Adipocyte (in vitro differentiated cells): ENCODE data around the gene SDC3.

Source experiments
- DNase-seq: peaks from one replicate; pipeline ENCODE4 v3.0.0-alpha.2; 2015; ENCODE audit warnings: low read depth
- H3K27me3 ChIP-seq: replicated peaks from 2 replicates; pipeline ENCODE4 v1.7.0; 2013; ENCODE audit warnings: mild to moderate bottlenecking, low read length, moderate library complexity; ENCODE audit not compliant: control insufficient read depth, insufficient read depth
- H3K36me3 ChIP-seq: 2 replicates; pipeline ENCODE4 v1.7.0; 2013; ENCODE audit warnings: low read length, mild to moderate bottlenecking, moderate library complexity; ENCODE audit not compliant: control insufficient read depth, insufficient read depth, severe bottlenecking
- H3K4me1 ChIP-seq: 2 replicates; pipeline ENCODE4 v1.7.0; 2013; ENCODE audit warnings: mild to moderate bottlenecking, low read length, moderate library complexity; ENCODE audit not compliant: control insufficient read depth, insufficient read depth
- H3K4me3 ChIP-seq: 2 replicates; pipeline ENCODE4 v1.7.0; 2013; ENCODE audit warnings: mild to moderate bottlenecking, low read length, moderate library complexity
- H3K9ac ChIP-seq: 2 replicates; pipeline ENCODE4 v1.7.0; 2013; ENCODE audit warnings: mild to moderate bottlenecking, low read length, moderate library complexity
- H3K9me3 ChIP-seq: 2 replicates; pipeline ENCODE4 v1.7.0; 2013; ENCODE audit warnings: mild to moderate bottlenecking, low read length, moderate library complexity; ENCODE audit not compliant: control insufficient read depth

SDC3 gene

DNA sequence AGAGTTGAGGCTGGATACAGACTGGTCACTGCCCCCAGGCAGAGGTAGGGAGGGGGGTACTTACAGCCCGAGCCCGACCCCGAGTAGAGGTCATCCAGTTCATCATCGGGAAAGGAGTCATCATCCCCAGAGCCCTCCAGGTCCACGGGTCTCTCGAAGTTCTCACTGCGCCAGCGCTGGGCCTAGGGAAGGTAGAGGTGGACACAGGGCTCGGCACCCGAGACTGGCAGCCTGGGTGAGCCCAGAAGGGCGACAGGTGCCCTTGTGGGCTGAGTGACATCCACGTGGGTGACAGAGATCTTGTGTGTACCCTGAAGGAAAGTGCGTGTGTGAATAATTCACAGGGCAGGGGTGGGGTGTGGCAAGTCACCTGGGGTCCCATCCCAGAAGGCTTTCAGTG is 30.0 kb downstream of the SDC3 start:
- Histone ChIP-seq H3K9ac (no peak overlapping the region), H3K36me3 (peaks cover 13% of the 10 kb centered on the region), H3K27me3 (no peaks in the 10 kb centered on the region), H3K4me1 (peaks cover 22% of the 10 kb centered on the region), H3K4me3 (no peak overlapping the region), H3K9me3 (peaks cover 2% of the 10 kb centered on the region)
- DNase-seq = no peak

DNA sequence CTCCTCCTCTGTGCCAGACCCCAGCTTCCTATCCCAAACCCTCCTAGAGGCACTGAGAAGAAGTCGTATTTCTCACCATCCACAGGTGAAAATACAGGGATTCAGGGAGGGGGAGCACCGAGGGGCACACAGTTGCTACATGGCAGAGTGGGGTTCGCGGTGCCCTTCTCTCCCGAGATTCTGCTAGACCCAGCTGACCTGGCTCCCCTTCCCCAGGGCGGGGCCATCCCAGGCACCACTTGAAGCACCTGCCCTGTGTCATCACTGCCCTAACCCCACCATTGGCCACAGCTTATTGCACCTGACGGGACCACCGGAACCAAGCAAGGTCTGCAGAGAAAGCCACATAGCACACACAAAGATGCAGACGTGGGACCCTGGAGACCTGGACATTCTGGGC is 30.5 kb downstream of the SDC3 start:
- H3K36me3 ChIP-seq = peaks cover 19% of the 10 kb centered on the region
- no peak for DNase-seq
- peak overlapping the region; percentile 74 for H3K9ac ChIP-seq
- peaks cover 21% of the 10 kb centered on the region for H3K4me1 ChIP-seq
- peak overlapping the region; percentile 29 for H3K4me3 ChIP-seq
- H3K9me3 ChIP-seq = peaks cover 8% of the 10 kb centered on the region
- no peaks in the 10 kb centered on the region for H3K27me3 ChIP-seq

DNA sequence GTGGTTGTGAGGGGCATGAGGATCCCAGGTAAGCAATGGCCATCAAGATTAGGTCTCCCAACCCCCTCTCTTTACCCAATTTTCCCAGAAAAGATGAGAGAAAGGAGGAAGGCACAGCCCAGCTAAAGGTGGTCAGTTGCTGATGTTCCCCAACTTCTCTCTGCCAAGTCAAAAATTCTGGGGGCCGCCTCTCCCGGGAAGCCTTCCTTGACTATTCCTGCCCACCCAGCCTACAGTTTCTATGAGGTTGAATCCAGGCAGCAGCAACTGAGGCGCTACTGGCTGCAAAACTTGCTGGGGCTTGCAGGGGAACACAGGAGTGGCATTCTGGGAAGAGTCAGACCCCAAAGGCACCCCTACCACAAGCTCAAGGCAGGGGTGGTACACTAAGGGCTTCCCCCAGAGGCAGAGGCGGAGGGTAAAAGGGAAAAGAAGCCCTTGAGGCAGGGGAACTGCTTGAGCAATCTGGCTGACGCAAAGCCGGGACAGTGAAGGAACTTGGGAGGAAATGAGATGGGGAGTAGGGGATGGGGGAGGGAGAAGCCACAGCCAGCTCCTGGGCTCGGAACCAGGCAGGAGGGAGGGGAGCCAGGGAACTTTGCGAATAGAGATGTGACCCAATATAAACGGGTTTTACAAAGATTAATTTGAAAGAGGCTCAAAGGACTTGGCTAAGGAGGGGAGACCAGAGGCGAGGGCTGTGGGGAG is 31.2 kb downstream of the SDC3 start:
- DNase-seq = peak; percentile 82
- peak overlapping the region; percentile 74 for H3K9ac ChIP-seq
- H3K27me3 ChIP-seq = no peaks in the 10 kb centered on the region
- H3K4me1 ChIP-seq = peaks cover 15% of the 10 kb centered on the region
- peak overlapping the region; percentile 29 for H3K4me3 ChIP-seq
- peaks cover 25% of the 10 kb centered on the region for H3K36me3 ChIP-seq
- peaks cover 14% of the 10 kb centered on the region for H3K9me3 ChIP-seq

DNA sequence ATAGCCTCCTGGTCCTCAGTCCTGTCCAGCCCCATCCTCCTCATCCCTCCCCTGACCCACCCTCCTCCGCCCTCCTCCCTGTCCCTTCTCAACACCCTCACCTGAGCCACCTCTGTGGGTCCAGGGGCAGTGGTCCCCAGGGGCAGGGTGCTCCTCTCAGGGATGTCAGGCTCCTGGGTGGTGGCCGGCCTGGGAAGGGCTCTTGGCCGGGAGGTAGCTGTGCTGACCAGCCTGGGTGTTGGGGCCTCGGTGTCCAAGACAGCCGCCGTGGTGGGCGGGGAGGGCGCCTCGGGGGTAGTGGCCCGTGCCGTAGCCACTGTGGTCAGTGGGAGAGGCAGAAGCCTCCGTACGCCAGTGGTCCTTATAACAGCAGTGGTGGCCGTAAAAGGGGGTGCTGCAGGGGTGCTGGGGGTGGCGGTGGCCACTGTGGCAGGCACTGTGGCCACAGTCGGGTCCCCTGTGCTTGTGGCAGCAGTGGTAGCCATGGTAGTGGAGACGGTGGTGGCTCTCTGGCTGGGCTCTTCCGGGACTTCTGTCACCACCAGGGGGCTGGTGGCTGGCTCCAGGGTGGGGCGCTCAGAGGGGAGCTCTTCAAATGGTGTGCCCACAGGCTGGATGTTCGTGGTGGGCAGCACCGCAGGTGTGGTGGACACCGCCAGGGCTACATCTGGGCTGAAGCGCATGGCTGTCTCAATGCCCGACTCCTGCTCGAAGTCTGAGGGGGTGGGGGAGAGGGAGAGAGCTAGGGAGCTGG is 31.9 kb downstream of the SDC3 start:
- peaks cover 15% of the 10 kb centered on the region for H3K4me1 ChIP-seq
- DNase-seq = no peak
- H3K4me3 ChIP-seq = no peak overlapping the region
- peaks cover 33% of the 10 kb centered on the region for H3K36me3 ChIP-seq
- no peaks in the 10 kb centered on the region for H3K27me3 ChIP-seq
- H3K9me3 ChIP-seq = peaks cover 19% of the 10 kb centered on the region
- H3K9ac ChIP-seq = peak overlapping the region; percentile 74

DNA sequence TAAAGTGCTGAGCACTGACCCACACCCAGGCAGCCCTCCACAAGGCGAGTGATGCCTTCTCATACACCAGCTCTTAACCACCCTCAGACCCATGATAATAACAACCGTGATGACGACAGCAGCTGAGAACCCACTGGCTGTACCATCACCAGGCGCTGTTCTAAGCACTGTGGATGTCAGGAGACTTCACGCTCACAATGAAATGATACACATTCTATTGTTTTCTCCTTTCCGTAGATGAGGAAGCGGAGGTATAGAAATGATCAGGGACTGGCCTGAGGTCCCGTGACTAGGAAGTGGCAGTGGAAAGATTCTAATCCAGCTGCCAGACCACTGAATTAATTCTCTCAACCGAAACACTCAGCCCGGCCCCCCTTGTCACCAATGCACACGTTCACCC is 32.6 kb downstream of the SDC3 start:
- peaks cover 33% of the 10 kb centered on the region for H3K36me3 ChIP-seq
- no peak overlapping the region for H3K9ac ChIP-seq
- no peak for DNase-seq
- no peaks in the 10 kb centered on the region for H3K27me3 ChIP-seq
- no peak overlapping the region for H3K4me3 ChIP-seq
- H3K4me1 ChIP-seq = peaks cover 15% of the 10 kb centered on the region
- peaks cover 19% of the 10 kb centered on the region for H3K9me3 ChIP-seq

DNA sequence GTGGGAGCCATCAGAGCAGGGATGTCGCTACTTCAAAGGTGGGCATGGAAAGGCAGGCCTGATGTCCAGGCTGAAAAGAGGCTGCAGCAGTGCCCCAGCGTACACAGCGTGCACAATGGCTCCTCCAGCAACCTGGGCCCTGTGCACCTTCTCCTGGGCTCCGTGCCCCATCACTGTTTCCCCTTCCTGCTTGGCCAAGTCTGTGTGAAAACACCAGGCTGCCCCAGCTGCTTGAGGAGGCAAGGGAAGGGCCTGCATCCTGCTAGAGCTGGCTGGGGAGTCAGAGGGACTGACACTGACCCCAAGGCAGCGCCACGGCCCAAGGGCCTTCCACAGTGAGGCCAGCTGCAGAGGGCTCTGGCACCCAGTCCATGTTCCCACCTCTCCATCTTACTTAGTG is 33.4 kb downstream of the SDC3 start:
- peaks cover 33% of the 10 kb centered on the region for H3K36me3 ChIP-seq
- no peak overlapping the region for H3K4me3 ChIP-seq
- H3K4me1 ChIP-seq = peaks cover 15% of the 10 kb centered on the region
- DNase-seq = no peak
- H3K9ac ChIP-seq = no peak overlapping the region
- peaks cover 19% of the 10 kb centered on the region for H3K9me3 ChIP-seq
- no peaks in the 10 kb centered on the region for H3K27me3 ChIP-seq

DNA sequence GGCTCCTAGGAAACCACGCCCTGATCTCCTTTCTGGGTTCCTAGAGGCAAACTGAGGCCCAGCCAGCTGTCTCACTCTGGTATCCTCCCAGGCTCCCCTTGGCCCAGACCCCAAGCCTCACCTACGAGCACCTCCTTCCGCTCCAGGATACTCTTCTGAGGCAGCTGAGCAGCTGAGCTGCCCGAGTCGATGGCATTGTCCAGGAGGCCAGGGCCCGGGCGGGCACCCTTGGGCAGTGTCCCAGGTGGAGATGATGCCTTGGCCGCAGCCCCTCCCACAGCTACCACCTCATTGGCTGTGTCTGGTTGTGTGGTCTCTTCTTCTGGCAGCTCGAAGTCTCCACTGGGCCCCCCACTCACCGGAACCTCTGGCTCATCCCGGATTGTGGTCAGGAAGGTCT is 34.4 kb downstream of the SDC3 start:
- no peak for DNase-seq

DNA sequence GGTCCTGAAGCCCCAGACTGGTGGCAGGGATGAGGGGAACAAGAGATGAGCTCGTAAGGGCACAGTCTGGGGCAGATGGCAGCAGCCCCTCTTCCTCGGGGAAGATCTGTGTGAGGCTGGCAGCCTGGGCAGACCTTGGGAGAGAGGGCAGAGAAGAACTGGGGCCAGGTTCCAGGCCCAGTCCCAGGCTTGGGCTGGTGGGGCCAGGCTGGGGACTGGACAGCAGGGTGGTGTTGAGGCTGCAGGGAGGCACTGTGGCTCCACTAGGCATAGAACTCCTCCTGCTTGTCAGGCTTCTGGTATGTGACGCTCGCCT is 35.7 kb downstream of the SDC3 start:
- DNase-seq = no peak
- Histone ChIP-seq H3K4me3 (peak overlapping the region; percentile 18), H3K4me1 (peaks cover 10% of the 10 kb centered on the region), H3K27me3 (no peaks in the 10 kb centered on the region), H3K9me3 (peaks cover 19% of the 10 kb centered on the region), H3K36me3 (peaks cover 33% of the 10 kb centered on the region), H3K9ac (no peak overlapping the region)

More for the DNA sequence above, 34.4 kb downstream of the SDC3 start:
- Histone ChIP-seq H3K4me3 (no peak overlapping the region), H3K36me3 (peaks cover 33% of the 10 kb centered on the region), H3K9me3 (peaks cover 19% of the 10 kb centered on the region), H3K4me1 (peaks cover 15% of the 10 kb centered on the region), H3K27me3 (no peaks in the 10 kb centered on the region), H3K9ac (no peak overlapping the region)

DNA sequence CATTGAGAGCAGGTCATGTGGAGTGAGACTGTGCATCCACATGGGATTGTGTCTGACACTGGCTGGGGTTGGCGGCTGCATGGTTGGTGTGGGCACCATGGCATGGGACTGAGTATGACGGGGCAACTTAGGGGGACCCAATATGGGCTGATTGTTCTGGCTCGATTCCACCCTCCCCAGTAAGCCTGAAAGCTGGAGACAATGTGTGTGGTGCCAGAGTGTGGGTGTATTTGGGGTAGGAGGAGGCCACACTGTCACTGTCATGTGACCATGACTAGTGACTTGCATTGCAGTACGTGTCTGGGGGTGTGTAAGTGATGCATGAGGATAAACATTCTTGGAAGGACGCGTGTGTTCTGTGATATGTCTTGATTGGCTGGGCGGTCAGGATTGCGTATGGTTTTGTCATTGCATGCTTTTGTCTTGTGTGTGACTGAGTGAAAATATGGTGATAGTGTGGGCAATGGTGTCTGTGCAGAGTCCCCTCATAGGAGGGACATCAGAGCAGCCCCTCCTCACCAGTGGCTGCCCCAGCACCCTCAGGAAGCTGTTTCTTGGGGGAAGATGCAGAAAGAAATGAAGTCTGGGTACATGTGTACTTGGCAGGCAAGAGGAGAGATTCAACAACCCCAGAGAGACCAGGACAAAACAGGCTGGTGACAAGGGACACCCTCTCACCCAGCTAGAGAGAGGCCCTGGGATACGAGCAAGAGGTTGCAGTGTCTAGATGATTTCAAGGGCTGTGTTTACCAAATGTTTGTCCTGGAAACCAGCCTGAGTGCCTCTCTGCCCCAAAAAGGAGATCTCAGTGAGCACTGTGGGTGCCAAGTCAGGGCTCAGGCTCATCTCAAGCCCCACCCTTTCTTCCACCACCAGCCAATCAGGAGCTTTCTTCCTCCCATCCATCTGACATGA is 36.3 kb downstream of the SDC3 start:
- H3K4me3 ChIP-seq = peak overlapping the region; percentile 18
- peaks cover 4% of the 10 kb centered on the region for H3K4me1 ChIP-seq
- DNase-seq = no peak
- peaks cover 33% of the 10 kb centered on the region for H3K36me3 ChIP-seq
- H3K9ac ChIP-seq = no peak overlapping the region
- H3K9me3 ChIP-seq = peaks cover 19% of the 10 kb centered on the region
- no peaks in the 10 kb centered on the region for H3K27me3 ChIP-seq

DNA sequence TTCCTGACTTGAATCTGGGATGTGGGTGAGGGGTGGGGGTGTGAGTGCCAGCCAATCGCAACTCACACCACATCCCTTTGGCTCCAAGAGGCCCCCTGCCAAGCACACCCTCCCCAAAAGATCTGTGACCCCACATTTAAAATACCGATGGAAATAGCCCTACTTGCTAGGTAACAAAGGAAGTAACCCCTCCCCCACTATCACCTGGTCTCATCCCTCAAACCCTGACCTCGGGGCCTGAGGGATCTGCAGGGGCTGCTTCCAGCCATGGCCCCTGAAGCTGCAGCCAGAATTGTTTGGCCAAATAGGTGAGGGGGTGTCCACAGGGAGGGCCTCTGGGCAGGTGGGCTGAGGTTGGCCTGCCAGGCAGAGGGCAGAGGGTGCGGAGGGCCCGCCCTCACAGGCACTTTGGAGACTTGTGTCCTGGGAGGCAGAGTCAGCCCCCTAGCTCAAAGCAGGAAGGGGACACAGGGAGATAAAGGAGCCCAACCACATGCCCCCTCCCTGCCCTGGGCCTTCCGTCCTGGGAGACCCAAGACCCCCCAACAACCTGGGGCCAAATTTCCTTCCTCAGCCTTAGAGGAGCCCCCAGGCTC is 37.2 kb downstream of the SDC3 start:
- H3K4me1 ChIP-seq = no peaks in the 10 kb centered on the region
- no peak overlapping the region for H3K4me3 ChIP-seq
- no peak overlapping the region for H3K9ac ChIP-seq
- no peaks in the 10 kb centered on the region for H3K27me3 ChIP-seq
- no peak for DNase-seq
- H3K36me3 ChIP-seq = peaks cover 29% of the 10 kb centered on the region
- peaks cover 19% of the 10 kb centered on the region for H3K9me3 ChIP-seq

DNA sequence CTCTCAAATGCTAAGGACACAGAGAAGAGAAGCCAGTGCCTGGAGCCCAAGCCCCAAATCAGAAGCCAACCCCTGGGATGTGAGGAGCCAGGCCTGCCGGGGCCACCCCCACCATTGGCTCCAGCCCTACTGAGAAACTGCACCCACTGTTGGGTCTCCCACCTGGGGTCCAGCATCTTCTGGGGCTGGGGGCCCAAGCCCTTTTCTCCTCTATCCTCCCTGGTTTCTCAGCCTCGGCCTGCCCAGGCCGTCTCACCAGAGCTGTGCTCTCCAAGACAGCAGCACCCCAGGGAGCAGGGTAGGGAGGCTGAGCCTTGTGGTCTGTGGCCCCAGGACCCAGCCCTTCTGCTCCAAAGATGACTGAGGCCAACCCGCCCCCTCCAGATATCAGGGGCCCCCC is 37.9 kb downstream of the SDC3 start:
- peaks cover 19% of the 10 kb centered on the region for H3K9me3 ChIP-seq
- peaks cover 29% of the 10 kb centered on the region for H3K36me3 ChIP-seq
- H3K4me1 ChIP-seq = no peaks in the 10 kb centered on the region
- H3K9ac ChIP-seq = no peak overlapping the region
- no peaks in the 10 kb centered on the region for H3K27me3 ChIP-seq
- H3K4me3 ChIP-seq = no peak overlapping the region
- DNase-seq = no peak
